Nephron progenitor cell (in vitro differentiated cells): Measurements from ENCODE around the gene MKLN1.
A peak's percentile ranks its signal among the peaks of the same experiment; 100 is the strongest.

Experiments used
- DNase-seq: peaks from one replicate; pipeline ENCODE4 v3.0.0; 2021
- H3K27ac Mint-ChIP-seq: 2 replicates; pipeline ENCODE4 v1.8.0; 2021; ENCODE audit warnings: mild to moderate bottlenecking, moderate library complexity, mixed read lengths
- H3K27me3 Mint-ChIP-seq: 2 replicates; pipeline ENCODE4 v1.8.0; 2021; ENCODE audit warnings: mild to moderate bottlenecking, low read depth, mixed read lengths; ENCODE audit not compliant: poor library complexity
- H3K36me3 Mint-ChIP-seq: 2 replicates; pipeline ENCODE4 v1.8.0; 2021; ENCODE audit warnings: low read depth, mixed read lengths
- H3K4me1 Mint-ChIP-seq: 2 replicates; pipeline ENCODE4 v1.8.0; 2021; ENCODE audit warnings: mixed read lengths
- H3K4me3 Mint-ChIP-seq: 2 replicates; pipeline ENCODE4 v1.8.0; 2021; ENCODE audit warnings: mild to moderate bottlenecking, moderate library complexity, mixed read lengths
- H3K9me3 Mint-ChIP-seq: 2 replicates; pipeline ENCODE4 v1.8.0; 2021; ENCODE audit warnings: mild to moderate bottlenecking, moderate library complexity, mixed read lengths
- TF ChIP-seq, protein P1 (sequence below): fragments of 200-600 bp; sonication (generic); IDR thresholded peaks from 2 replicates; pipeline ENCODE4 v1.5.0; 2021; ENCODE audit warnings: antibody characterized with exemption

MKLN1 gene

DNA sequence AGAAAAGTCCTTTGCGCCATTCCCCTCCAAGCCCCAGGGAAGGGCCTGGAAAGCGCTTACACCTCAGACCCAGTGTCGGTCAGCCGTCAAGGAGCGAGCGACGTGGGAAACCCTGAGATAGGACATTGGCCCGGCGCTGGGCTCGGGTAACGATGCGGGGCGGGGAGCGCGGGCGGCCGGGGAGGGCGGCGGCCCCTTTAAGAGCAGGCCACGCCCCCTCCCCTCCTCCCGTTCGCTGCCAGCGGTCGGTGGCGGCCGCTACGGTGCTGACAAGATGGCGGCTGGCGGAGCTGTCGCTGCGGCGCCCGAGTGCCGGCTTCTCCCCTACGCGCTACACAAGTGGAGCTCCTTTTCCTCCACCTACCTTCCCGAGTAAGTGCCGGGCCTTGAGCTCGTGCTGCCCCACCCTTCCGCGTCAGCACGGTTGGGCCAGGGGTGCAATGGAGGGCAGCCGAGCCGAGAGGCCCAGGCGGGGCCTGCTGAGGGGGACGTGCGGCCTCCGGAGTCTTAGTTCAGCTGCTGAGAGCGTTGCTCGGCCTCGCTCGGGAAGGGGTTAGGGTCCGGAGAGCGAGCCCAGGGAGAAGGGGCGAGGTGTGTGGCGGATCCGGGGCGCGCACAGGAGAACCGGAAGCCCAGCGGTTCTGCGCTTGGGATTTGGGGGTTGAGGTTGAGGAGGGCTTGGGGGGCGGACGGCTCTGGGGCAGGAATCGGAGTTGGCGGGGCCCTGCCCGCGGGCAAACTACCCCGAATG lies at the start of gene MKLN1:
TSS of gene MKLN1 (plus strand) at position 251 of the 751 bp plus-strand sequence. CDS start at position 275, 24 bp downstream.
- peaks cover 26% of the 10 kb centered on the region for H3K36me3 Mint-ChIP-seq
- H3K27ac Mint-ChIP-seq: peak within 1 kb of the TSS; percentile 99
- H3K27me3 Mint-ChIP-seq: no peaks in the 10 kb centered on the region
- peak within 1 kb of the TSS; percentile 97 for H3K4me3 Mint-ChIP-seq
- H3K4me1 Mint-ChIP-seq: peaks cover 45% of the 10 kb centered on the region
- TF ChIP-seq, protein P1, sequence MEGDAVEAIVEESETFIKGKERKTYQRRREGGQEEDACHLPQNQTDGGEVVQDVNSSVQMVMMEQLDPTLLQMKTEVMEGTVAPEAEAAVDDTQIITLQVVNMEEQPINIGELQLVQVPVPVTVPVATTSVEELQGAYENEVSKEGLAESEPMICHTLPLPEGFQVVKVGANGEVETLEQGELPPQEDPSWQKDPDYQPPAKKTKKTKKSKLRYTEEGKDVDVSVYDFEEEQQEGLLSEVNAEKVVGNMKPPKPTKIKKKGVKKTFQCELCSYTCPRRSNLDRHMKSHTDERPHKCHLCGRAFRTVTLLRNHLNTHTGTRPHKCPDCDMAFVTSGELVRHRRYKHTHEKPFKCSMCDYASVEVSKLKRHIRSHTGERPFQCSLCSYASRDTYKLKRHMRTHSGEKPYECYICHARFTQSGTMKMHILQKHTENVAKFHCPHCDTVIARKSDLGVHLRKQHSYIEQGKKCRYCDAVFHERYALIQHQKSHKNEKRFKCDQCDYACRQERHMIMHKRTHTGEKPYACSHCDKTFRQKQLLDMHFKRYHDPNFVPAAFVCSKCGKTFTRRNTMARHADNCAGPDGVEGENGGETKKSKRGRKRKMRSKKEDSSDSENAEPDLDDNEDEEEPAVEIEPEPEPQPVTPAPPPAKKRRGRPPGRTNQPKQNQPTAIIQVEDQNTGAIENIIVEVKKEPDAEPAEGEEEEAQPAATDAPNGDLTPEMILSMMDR: no peak
- peaks cover 10% of the 10 kb centered on the region for H3K9me3 Mint-ChIP-seq
- DNase-seq: peak; percentile 96

DNA sequence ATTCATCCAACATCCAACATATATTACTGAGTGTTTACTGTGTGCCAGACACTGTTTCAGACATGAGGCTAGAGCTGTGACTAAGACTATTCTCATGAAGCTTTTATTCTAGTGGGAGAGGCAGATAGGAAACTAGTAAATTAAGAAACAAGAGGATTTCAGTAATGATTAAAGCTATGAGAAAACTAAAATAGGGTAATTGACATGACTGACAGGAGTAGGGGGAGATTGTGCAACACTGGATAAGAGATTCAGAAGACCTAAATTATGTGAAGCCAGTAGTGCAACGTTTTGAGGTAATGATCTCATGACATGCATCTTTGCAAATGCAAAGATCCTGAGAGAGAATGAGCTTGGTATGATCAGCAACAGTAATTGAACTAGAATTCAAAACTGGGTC lies 48.6 kb upstream of the MKLN1 start:
- no peaks in the 10 kb centered on the region for H3K9me3 Mint-ChIP-seq
- no peak for DNase-seq
- H3K4me3 Mint-ChIP-seq: no peak overlapping the region
- peaks cover 8% of the 10 kb centered on the region for H3K27me3 Mint-ChIP-seq
- peaks cover 7% of the 10 kb centered on the region for H3K4me1 Mint-ChIP-seq
- H3K27ac Mint-ChIP-seq: no peak overlapping the region
- H3K36me3 Mint-ChIP-seq: no peaks in the 10 kb centered on the region
- TF ChIP-seq, protein P1: no peak

DNA sequence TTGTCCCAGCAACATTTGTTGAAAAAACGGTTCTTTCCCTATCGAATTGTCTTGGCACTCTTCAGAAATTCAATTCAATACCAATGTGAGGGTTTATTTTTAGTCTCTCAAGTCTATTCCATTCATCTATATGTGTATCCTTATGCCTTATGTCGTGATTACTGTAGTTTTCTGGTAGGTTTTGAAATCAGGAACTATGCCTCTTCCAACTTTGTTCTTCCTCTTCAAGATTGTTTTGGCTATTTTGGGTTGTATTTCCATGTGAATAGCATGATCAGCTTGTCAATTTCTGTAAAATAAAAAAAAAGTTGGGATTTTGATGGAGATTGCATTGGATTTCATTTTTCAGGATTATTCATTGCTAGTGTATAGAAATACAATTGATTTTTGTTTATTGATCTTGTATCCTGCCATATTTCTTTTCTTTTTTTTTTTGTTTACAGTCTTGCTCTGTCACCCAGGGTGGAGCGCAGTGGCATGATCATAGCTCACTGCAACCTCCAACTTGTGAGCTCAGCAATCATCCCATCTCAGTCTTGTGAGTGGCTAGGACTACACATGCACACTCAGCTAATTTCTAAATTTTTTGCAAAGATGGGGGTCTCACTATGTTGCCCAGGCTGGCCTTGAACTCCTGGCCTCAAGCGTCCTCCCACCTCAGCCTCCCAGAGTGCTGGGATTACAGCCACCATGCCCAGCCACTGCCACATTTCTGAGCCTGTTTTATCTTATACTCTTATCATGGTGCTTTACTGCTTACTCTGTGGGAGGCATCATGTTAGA lies 46.2 kb upstream of the MKLN1 start:
- no peak overlapping the region for H3K4me3 Mint-ChIP-seq
- TF ChIP-seq, protein P1: no peak
- DNase-seq: no peak
- peaks cover 12% of the 10 kb centered on the region for H3K4me1 Mint-ChIP-seq
- H3K9me3 Mint-ChIP-seq: no peaks in the 10 kb centered on the region
- H3K36me3 Mint-ChIP-seq: no peaks in the 10 kb centered on the region
- no peak overlapping the region for H3K27ac Mint-ChIP-seq
- H3K27me3 Mint-ChIP-seq: peaks cover 6% of the 10 kb centered on the region

DNA sequence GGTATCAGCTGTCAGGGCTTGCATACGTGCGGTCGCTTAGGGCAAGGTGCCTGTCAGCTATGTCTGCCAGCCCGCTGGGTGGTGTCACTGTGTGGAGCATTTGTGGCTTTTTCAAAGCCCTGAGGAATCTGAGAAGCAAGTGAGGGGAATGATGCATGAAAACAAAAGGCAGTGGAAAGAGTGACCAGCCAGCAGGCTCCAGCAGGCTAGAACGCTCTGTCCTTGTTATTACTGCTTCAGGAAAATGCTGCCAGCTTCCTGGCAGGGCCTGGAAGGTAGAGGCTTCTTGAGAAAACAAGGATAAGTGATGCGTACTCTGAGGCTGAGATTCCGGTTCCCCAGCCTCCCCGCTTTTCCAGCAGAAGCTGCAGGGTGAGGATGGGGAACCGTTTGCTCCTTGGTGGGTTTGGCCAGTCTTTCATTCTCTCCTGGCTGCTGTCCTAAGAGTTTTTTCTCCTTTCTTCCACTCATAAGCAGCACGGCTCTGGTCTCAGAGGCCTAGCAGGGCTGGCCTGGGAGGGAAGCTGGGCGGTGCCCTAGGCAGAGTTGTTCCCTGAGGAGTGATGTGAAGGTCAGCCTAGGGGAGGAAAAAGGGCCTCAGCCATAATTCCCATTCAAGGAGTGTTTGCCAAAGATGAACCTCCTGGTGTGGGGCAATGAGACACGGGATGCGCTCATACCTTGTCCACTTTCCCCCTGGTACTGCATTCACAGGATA lies 42.8 kb upstream of the MKLN1 start:
- Mint-ChIP-seq H3K4me1 (peaks cover 12% of the 10 kb centered on the region), H3K4me3 (no peak overlapping the region), H3K27me3 (peaks cover 12% of the 10 kb centered on the region), H3K36me3 (no peaks in the 10 kb centered on the region), H3K9me3 (peaks cover 4% of the 10 kb centered on the region), H3K27ac (peak overlapping the region; percentile 84)
- peak; percentile 8 for DNase-seq
- TF ChIP-seq, protein P1: no peak

DNA sequence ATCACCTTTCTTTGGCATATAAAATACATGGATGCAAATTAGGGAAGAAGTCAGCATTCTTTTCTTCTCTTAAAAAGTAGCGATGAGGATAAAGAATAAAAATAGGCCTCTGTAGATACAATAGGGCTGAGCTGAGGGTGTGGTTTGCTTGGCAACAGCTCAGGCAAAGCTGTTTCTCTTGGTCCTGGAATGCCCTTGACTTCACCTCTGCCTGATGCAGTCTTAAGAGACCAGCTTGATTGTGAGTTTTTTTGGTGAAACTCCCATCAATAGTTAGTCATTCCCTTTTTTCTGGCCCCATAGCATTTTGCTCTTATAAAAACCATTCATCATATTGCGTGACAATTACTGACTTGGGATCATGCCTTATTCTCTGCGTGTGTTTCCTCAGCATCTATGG lies 42.1 kb upstream of the MKLN1 start:
- peaks cover 12% of the 10 kb centered on the region for H3K4me1 Mint-ChIP-seq
- DNase-seq: no peak
- no peaks in the 10 kb centered on the region for H3K36me3 Mint-ChIP-seq
- no peak overlapping the region for H3K4me3 Mint-ChIP-seq
- peaks cover 4% of the 10 kb centered on the region for H3K9me3 Mint-ChIP-seq
- TF ChIP-seq, protein P1: no peak
- H3K27ac Mint-ChIP-seq: no peak overlapping the region
- peaks cover 12% of the 10 kb centered on the region for H3K27me3 Mint-ChIP-seq
